Transverse colon (tissue), 4 donors: ENCODE measurements around the gene INSM1.

Experiments
- EP300 ChIP-seq: sonication (generic); formaldehyde crosslinking; IDR thresholded peaks from one replicate; pipeline ENCODE4 v1.6.1; 2017; ENCODE audit warnings: antibody characterized with exemption, low read depth
- POLR2A ChIP-seq: fragments of 450-650 bp; IDR thresholded peaks from one replicate; pipeline ENCODE4 v1.6.1; 2016; ENCODE audit warnings: antibody characterized with exemption, mild to moderate bottlenecking, moderate library complexity
- POLR2AphosphoS5 ChIP-seq, 3 donors: sonication (generic); formaldehyde crosslinking; IDR thresholded peaks; one replicate each; pipeline ENCODE4 v1.6.1; 2016; ENCODE audit warnings: antibody characterized with exemption in 3 of 3
- TF ChIP-seq, protein P1 (sequence below), 5 experiments: fragments of 200-600 bp in 3 of 5; fragments of 450-650 bp in 2 of 5; sonication (generic) in 3 of 5; IDR thresholded peaks; 1 replicate in 2 of 5; 2 replicates in 3 of 5; pipeline ENCODE4 v1.5.1; 2016 to 2017; ENCODE audit warnings: antibody characterized with exemption in 5 of 5, inconsistent platforms in 3 of 5, mild to moderate bottlenecking in 2 of 5, moderate library complexity in 1 of 5

DNA sequence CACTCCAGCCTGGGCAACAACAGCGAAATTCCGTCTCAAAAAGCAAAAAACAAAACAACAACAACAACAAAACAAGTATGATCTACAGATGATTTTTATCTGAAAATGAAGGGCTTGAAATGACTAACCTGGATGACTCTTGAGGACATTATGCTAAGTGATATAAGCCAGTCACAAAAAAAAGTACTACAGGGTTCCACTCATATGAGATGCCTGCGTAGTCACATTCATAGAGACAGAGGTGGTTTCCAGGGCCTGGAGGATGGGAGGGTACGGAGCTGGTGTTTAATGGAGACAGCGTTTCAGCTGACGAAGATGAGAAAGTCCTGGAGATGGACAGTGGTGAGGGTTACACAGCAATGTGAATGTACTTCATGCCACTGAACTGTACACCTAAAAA is 8.3 kb upstream of the INSM1 start:
- TF ChIP-seq, protein P1, sequence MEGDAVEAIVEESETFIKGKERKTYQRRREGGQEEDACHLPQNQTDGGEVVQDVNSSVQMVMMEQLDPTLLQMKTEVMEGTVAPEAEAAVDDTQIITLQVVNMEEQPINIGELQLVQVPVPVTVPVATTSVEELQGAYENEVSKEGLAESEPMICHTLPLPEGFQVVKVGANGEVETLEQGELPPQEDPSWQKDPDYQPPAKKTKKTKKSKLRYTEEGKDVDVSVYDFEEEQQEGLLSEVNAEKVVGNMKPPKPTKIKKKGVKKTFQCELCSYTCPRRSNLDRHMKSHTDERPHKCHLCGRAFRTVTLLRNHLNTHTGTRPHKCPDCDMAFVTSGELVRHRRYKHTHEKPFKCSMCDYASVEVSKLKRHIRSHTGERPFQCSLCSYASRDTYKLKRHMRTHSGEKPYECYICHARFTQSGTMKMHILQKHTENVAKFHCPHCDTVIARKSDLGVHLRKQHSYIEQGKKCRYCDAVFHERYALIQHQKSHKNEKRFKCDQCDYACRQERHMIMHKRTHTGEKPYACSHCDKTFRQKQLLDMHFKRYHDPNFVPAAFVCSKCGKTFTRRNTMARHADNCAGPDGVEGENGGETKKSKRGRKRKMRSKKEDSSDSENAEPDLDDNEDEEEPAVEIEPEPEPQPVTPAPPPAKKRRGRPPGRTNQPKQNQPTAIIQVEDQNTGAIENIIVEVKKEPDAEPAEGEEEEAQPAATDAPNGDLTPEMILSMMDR (IDR thresholded peaks at IDR 0.05), result no peak
- TF ChIP-seq EP300 (no peak), POLR2AphosphoS5 (IDR thresholded peaks at IDR 0.05) (no peak), POLR2A (no peak)
